OCI-LY1 (cell line): Measurements from ENCODE around the gene NRCAM.

Experiments
- H2AFZ ChIP-seq: fragments of 200-600 bp; sonication (generic), shearing (Covaris generic); 2 replicates; pipeline ENCODE4 v1.6.0; 2014; ENCODE audit warnings: antibody characterized with exemption, mild to moderate bottlenecking, low read length
- H3F3A ChIP-seq: fragments of 200-600 bp; sonication (generic), shearing (Covaris generic); 2 replicates; pipeline ENCODE4 v1.6.0; 2014; ENCODE audit warnings: mild to moderate bottlenecking, antibody characterized with exemption, low read length, moderate library complexity; ENCODE audit not compliant: insufficient read depth
- H3K27ac ChIP-seq: fragments of 200-600 bp; sonication (generic); 2 replicates; pipeline ENCODE4 v1.5.1; 2014; ENCODE audit warnings: low read length, mixed run types, mild to moderate bottlenecking, low read depth; ENCODE audit not compliant: poor library complexity, severe bottlenecking
- H3K27me3 ChIP-seq: fragments of 200-600 bp; sonication (generic); 2 replicates; pipeline ENCODE4 v1.6.0; 2014; ENCODE audit warnings: antibody characterized with exemption, mild to moderate bottlenecking, low read length, moderate library complexity; ENCODE audit not compliant: insufficient read depth
- H3K36me3 ChIP-seq: fragments of 200-600 bp; sonication (generic); 2 replicates; pipeline ENCODE4 v1.6.1; 2014; ENCODE audit warnings: mild to moderate bottlenecking, antibody characterized with exemption, low read length, moderate library complexity, mixed read lengths; ENCODE audit not compliant: insufficient read depth
- H3K4me1 ChIP-seq: fragments of 200-600 bp; sonication (generic); 2 replicates; pipeline ENCODE4 v1.5.1; 2014; ENCODE audit warnings: mild to moderate bottlenecking, low read length, moderate library complexity; ENCODE audit not compliant: insufficient read depth, severe bottlenecking
- H3K4me2 ChIP-seq: fragments of 200-600 bp; sonication (generic), shearing (Covaris generic); 2 replicates; pipeline ENCODE4 v1.6.1; 2014; ENCODE audit warnings: low read length
- H3K4me3 ChIP-seq: fragments of 200-600 bp; sonication (generic); 2 replicates; pipeline ENCODE4 v1.5.1; 2014; ENCODE audit warnings: low read length, low read depth, mild to moderate bottlenecking, mixed read lengths; ENCODE audit not compliant: poor library complexity, severe bottlenecking
- H3K79me2 ChIP-seq: fragments of 200-600 bp; shearing (Covaris generic); 2 replicates; pipeline ENCODE4 v1.6.1; 2016; ENCODE audit warnings: mixed run types, low read length, mixed read lengths; ENCODE audit not compliant: insufficient read depth
- H3K9ac ChIP-seq: fragments of 200-600 bp; sonication (generic), shearing (Covaris generic); 2 replicates; pipeline ENCODE4 v1.6.1; 2014; ENCODE audit warnings: mild to moderate bottlenecking, low read length, mixed read lengths
- H3K9me2 ChIP-seq: fragments of 200-600 bp; sonication (generic), shearing (Covaris generic); 2 replicates; pipeline ENCODE4 v1.6.1; 2014; ENCODE audit warnings: low read depth, mild to moderate bottlenecking, low read length, mixed read lengths
- H3K9me3 ChIP-seq: fragments of 200-600 bp; shearing (Covaris generic); 2 replicates; pipeline ENCODE4 v1.6.1; 2014; ENCODE audit warnings: low read length, mixed read lengths
- H4K20me1 ChIP-seq: fragments of 200-600 bp; sonication (generic), shearing (Covaris generic); 2 replicates; pipeline ENCODE4 v1.6.0; 2016; ENCODE audit warnings: mild to moderate bottlenecking, low read length; ENCODE audit not compliant: insufficient read depth
- CTCF ChIP-seq: fragments of 200-600 bp; sonication (generic), shearing (Covaris generic); IDR thresholded peaks from 2 replicates; pipeline ENCODE4 v1.5.1; 2017; ENCODE audit warnings: mild to moderate bottlenecking, antibody characterized with exemption, low read length, moderate library complexity, mixed read lengths
- EZH2 ChIP-seq: fragments of 200-600 bp; sonication (generic), shearing (Covaris generic); IDR thresholded peaks from 2 replicates; pipeline ENCODE4 v1.8.0; 2017; ENCODE audit warnings: borderline replicate concordance, mixed run types, mild to moderate bottlenecking, antibody characterized with exemption, low read length, moderate library complexity, mixed read lengths

NRCAM gene

DNA sequence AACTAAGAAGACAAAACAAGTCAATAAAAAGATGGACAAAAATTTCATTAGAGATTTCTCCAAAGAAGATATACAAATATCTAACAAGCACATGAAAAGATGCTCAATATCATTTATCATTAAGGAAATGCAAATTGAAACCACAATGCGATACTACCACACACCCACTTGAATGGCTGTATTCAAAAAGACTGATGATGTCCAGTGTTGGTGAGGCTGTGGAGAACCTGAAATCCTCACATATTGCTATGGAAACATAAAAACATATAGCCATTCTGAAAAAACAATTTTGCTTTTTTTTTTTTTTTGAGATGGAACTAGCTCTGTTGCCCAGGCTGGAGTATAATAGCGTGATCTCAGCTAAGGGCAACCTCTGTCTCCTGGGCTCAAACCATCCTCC lies 202.0 kb downstream of the NRCAM start:
- H3K9me3 ChIP-seq: no peaks in the 10 kb centered on the region
- H3K4me1 ChIP-seq: no peaks in the 10 kb centered on the region
- H3K9me2 ChIP-seq: no peaks in the 10 kb centered on the region
- H3K4me3 ChIP-seq: no peak overlapping the region
- no peaks in the 10 kb centered on the region for H3F3A ChIP-seq
- H2AFZ ChIP-seq: no peak overlapping the region
- TF ChIP-seq CTCF: no peak
- TF ChIP-seq EZH2: no peak
- no peaks in the 10 kb centered on the region for H3K79me2 ChIP-seq
- no peaks in the 10 kb centered on the region for H3K27me3 ChIP-seq
- no peaks in the 10 kb centered on the region for H3K36me3 ChIP-seq
- no peak overlapping the region for H3K9ac ChIP-seq
- no peaks in the 10 kb centered on the region for H4K20me1 ChIP-seq
- no peak overlapping the region for H3K4me2 ChIP-seq
- no peak overlapping the region for H3K27ac ChIP-seq

DNA sequence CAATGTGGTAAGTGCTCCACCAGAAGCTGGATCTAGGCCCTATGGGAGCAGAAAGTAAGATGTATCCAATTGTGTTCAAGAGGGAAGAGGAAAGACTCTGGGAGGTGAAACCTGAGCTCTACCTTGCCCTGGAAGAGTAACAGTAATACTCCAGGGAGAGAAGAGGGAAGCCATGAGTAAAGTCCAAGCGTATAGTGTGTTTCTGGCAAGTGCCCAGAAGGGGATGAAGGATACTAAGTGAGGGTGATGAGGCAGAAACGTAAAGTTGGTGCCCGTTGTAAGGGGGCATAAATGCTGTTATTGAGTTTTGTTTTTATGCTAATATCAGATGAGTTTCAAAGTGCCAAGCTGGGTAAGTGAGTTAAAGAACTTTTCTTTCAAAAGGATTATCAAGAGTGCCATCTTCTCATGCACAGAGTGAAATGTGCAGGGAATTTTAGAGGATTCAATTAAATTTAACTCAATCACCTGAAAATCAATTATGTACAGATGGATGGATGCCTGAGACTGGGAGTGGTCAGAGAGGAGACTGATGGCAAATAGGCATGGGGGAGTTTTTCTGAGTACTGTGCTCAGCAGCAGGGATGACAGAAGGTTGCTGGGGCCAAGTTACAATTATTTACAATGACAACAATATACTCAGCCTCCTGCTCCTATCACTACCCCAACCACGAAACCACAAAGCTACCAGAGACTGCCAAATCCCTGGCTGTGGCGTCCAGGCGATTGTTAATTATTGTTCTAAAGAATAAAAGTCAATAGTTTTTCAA lies 202.8 kb downstream of the NRCAM start:
- Histone ChIP-seq H2AFZ (no peak overlapping the region), H3K4me2 (no peak overlapping the region), H3K79me2 (no peaks in the 10 kb centered on the region), H3K27ac (no peak overlapping the region), H3K9me3 (no peaks in the 10 kb centered on the region), H3K4me1 (no peaks in the 10 kb centered on the region), H4K20me1 (no peaks in the 10 kb centered on the region), H3K9me2 (no peaks in the 10 kb centered on the region), H3F3A (no peaks in the 10 kb centered on the region), H3K27me3 (no peaks in the 10 kb centered on the region), H3K9ac (no peak overlapping the region), H3K36me3 (no peaks in the 10 kb centered on the region), H3K4me3 (no peak overlapping the region)
- TF ChIP-seq EZH2 (no peak), CTCF (no peak)

DNA sequence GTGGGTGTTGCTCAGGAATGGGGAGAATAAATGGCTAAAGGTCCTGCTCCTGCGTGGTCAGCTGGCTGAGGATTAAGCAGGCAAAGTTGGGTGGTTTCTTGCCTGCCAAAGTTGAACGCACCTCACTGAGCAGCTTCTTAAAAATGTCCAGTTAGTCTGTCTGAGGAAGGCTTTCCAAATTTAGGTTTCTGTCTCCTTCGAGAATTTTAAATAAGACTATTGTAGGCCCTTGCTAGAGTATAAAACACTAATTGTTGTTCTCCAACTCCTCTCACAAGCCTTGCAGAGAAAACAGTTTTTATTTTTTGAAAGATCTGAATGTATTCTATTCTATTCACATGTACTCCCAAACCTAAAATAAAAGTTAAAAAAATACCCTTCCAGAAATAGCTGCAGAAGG lies 204.1 kb downstream of the NRCAM start:
- Histone ChIP-seq H3K9me3 (no peaks in the 10 kb centered on the region), H2AFZ (no peak overlapping the region), H3K79me2 (no peaks in the 10 kb centered on the region), H3K4me3 (no peak overlapping the region), H3K4me1 (no peaks in the 10 kb centered on the region), H3K4me2 (no peak overlapping the region), H3K27me3 (no peaks in the 10 kb centered on the region), H3F3A (no peaks in the 10 kb centered on the region), H3K27ac (no peak overlapping the region), H3K9ac (no peak overlapping the region), H4K20me1 (no peaks in the 10 kb centered on the region), H3K36me3 (no peaks in the 10 kb centered on the region), H3K9me2 (no peaks in the 10 kb centered on the region)
- TF ChIP-seq EZH2 (no peak), CTCF (no peak)
